ENCODE data around the gene RBM44. TPM values are rescaled to one million over a fixed set of nuclear protein-coding genes. Genes with fewer than 3 reads are reported as not detected.
A peak's percentile ranks its signal among the peaks of the same experiment; 100 is the strongest.

The RBM44 gene
- total and polyA plus RNA-seq, 3 experiments from 2014 or later: 0.07 to 0.63 (median 0.33) TPM

GRCh38 chr2:237816531-237816930 lies 18.0 kb downstream of the RBM44 start:
- Mint-ChIP-seq H3K4me3 (no peak overlapping the region), H3K4me1 (no peaks in the 10 kb centered on the region), H3K36me3 (peaks cover 0 to 9% (median 0%) of the 10 kb centered on the region in 3 donors), H3K27me3 (no peaks in the 10 kb centered on the region), H3K27ac (no peak overlapping the region), H3K9me3 (no peaks in the 10 kb centered on the region)
- DNase-seq: no peak
- Histone ChIP-seq H3K4me1 (ENCODE audit: insufficient read depth, low read length) (no peaks in the 10 kb centered on the region), H3K4me3 (ENCODE audit: low read length) (no peak overlapping the region), H3K36me3 (ENCODE audit: insufficient read depth, low read length) (no peaks in the 10 kb centered on the region), H3K9me3 (ENCODE audit: low read length) (no peaks in the 10 kb centered on the region), H3K27me3 (ENCODE audit: insufficient read depth, low read length, poor library complexity, severe bottlenecking) (no peaks in the 10 kb centered on the region), H3K27ac (ENCODE audit: low read depth, low read length) (no peak overlapping the region)
- ChIA-PET CTCF (no interaction called here), POLR2A (no interaction called here)

GRCh38 chr2:237818066-237818473 lies 19.5 kb downstream of the RBM44 start:
- POLR2A ChIA-PET: no interaction called here
- H3K4me3 Mint-ChIP-seq: no peak overlapping the region

GRCh38 chr2:237819231-237819630 lies 20.7 kb downstream of the RBM44 start:
- Histone ChIP-seq H3K4me1 (ENCODE audit: insufficient read depth, low read length) (no peaks in the 10 kb centered on the region), H3K36me3 (ENCODE audit: insufficient read depth, low read length) (no peaks in the 10 kb centered on the region), H3K4me3 (ENCODE audit: low read length) (no peak overlapping the region), H3K27ac (ENCODE audit: low read depth, low read length) (no peak overlapping the region), H3K9me3 (ENCODE audit: low read length) (no peaks in the 10 kb centered on the region), H3K27me3 (ENCODE audit: insufficient read depth, low read length, poor library complexity, severe bottlenecking) (no peaks in the 10 kb centered on the region)
- Mint-ChIP-seq H3K27ac (no peak overlapping the region), H3K27me3 (no peaks in the 10 kb centered on the region), H3K9me3 (no peaks in the 10 kb centered on the region), H3K4me3 (no peak overlapping the region), H3K36me3 (peaks cover 0 to 9% (median 0%) of the 10 kb centered on the region in 3 donors), H3K4me1 (no peaks in the 10 kb centered on the region)
- ChIA-PET POLR2A (no interaction called here), CTCF (no interaction called here)
- DNase-seq: no peak

More at GRCh38 chr2:237818066-237818473, 19.5 kb downstream of the RBM44 start:
- Histone ChIP-seq H3K36me3 (ENCODE audit: insufficient read depth, low read length) (no peaks in the 10 kb centered on the region), H3K4me3 (ENCODE audit: low read length) (no peak overlapping the region), H3K4me1 (ENCODE audit: insufficient read depth, low read length) (no peaks in the 10 kb centered on the region), H3K27me3 (ENCODE audit: insufficient read depth, low read length, poor library complexity, severe bottlenecking) (no peaks in the 10 kb centered on the region), H3K27ac (ENCODE audit: low read depth, low read length) (no peak overlapping the region), H3K9me3 (ENCODE audit: low read length) (no peaks in the 10 kb centered on the region)
- DNase-seq: no peak
- Mint-ChIP-seq H3K4me1 (no peaks in the 10 kb centered on the region), H3K9me3 (no peaks in the 10 kb centered on the region), H3K36me3 (peaks cover 0 to 9% (median 0%) of the 10 kb centered on the region in 3 donors), H3K27ac (no peak overlapping the region), H3K27me3 (no peaks in the 10 kb centered on the region)
- CTCF ChIA-PET: no interaction called here

GRCh38 chr2:237820421-237820820 lies 21.8 kb downstream of the RBM44 start:
- H3K36me3 Mint-ChIP-seq: peaks cover 0 to 9% (median 0%) of the 10 kb centered on the region in 3 donors
- Histone ChIP-seq H3K9me3 (ENCODE audit: low read length) (no peaks in the 10 kb centered on the region), H3K4me3 (ENCODE audit: low read length) (no peak overlapping the region), H3K36me3 (ENCODE audit: insufficient read depth, low read length) (no peaks in the 10 kb centered on the region), H3K27ac (ENCODE audit: low read depth, low read length) (no peak overlapping the region), H3K27me3 (ENCODE audit: insufficient read depth, low read length, poor library complexity, severe bottlenecking) (no peaks in the 10 kb centered on the region), H3K4me1 (ENCODE audit: insufficient read depth, low read length) (no peaks in the 10 kb centered on the region)
- ChIA-PET CTCF (no interaction called here), POLR2A (no interaction called here)
- H3K27ac Mint-ChIP-seq: peak overlapping the region in 1 of 8 donors; percentile 26
- H3K27me3 Mint-ChIP-seq: peaks cover 0 to 2% of the 10 kb centered on the region in 2 donors
- no peaks in the 10 kb centered on the region for H3K9me3 Mint-ChIP-seq
- DNase-seq: no peak
- no peaks in the 10 kb centered on the region for H3K4me1 Mint-ChIP-seq
- no peak overlapping the region for H3K4me3 Mint-ChIP-seq

GRCh38 chr2:237823544-237823943 lies 25.0 kb downstream of the RBM44 start:
- no peaks in the 10 kb centered on the region for H3K4me1 ChIP-seq (ENCODE audit: insufficient read depth, low read length)
- Mint-ChIP-seq H3K4me3 (no peak overlapping the region), H3K9me3 (no peaks in the 10 kb centered on the region), H3K27me3 (peaks cover 0 to 2% of the 10 kb centered on the region in 2 donors), H3K4me1 (no peaks in the 10 kb centered on the region), H3K36me3 (peaks cover 0 to 3% (median 0%) of the 10 kb centered on the region in 3 donors), H3K27ac (no peak overlapping the region)
- H3K36me3 ChIP-seq (ENCODE audit: insufficient read depth, low read length): no peaks in the 10 kb centered on the region
- ChIA-PET POLR2A (no interaction called here), CTCF (no interaction called here)
- DNase-seq: no peak
- no peaks in the 10 kb centered on the region for H3K27me3 ChIP-seq (ENCODE audit: insufficient read depth, low read length, poor library complexity, severe bottlenecking)
- no peaks in the 10 kb centered on the region for H3K9me3 ChIP-seq (ENCODE audit: low read length)
- H3K4me3 ChIP-seq (ENCODE audit: low read length): no peak overlapping the region
- no peak overlapping the region for H3K27ac ChIP-seq (ENCODE audit: low read depth, low read length)

GRCh38 chr2:237824085-237824484 lies 25.5 kb downstream of the RBM44 start:
- Mint-ChIP-seq H3K4me1 (no peaks in the 10 kb centered on the region), H3K27me3 (peaks cover 0 to 2% of the 10 kb centered on the region in 2 donors), H3K36me3 (peaks cover 0 to 3% (median 0%) of the 10 kb centered on the region in 3 donors), H3K9me3 (no peaks in the 10 kb centered on the region), H3K27ac (no peak overlapping the region), H3K4me3 (no peak overlapping the region)
- no peaks in the 10 kb centered on the region for H3K4me1 ChIP-seq (ENCODE audit: insufficient read depth, low read length)
- H3K4me3 ChIP-seq (ENCODE audit: low read length): no peak overlapping the region
- CTCF ChIA-PET: no interaction called here
- H3K27ac ChIP-seq (ENCODE audit: low read depth, low read length): no peak overlapping the region
- POLR2A ChIA-PET: no interaction called here
- H3K9me3 ChIP-seq (ENCODE audit: low read length): no peaks in the 10 kb centered on the region
- no peaks in the 10 kb centered on the region for H3K36me3 ChIP-seq (ENCODE audit: insufficient read depth, low read length)
- DNase-seq: no peak
- no peaks in the 10 kb centered on the region for H3K27me3 ChIP-seq (ENCODE audit: insufficient read depth, low read length, poor library complexity, severe bottlenecking)

- no peaks in the 10 kb centered on the region for H3K27me3 ChIP-seq (ENCODE audit: insufficient read depth, low read length, poor library complexity, severe bottlenecking)
- H3K4me1 Mint-ChIP-seq: no peaks in the 10 kb centered on the region
- H3K4me1 ChIP-seq (ENCODE audit: insufficient read depth, low read length): no peaks in the 10 kb centered on the region
- H3K27ac Mint-ChIP-seq: no peak overlapping the region
- H3K36me3 Mint-ChIP-seq: peaks cover 0 to 2% (median 0%) of the 10 kb centered on the region in 3 donors
- H3K9me3 Mint-ChIP-seq: no peaks in the 10 kb centered on the region
- H3K36me3 ChIP-seq (ENCODE audit: insufficient read depth, low read length): no peaks in the 10 kb centered on the region
- no peak for DNase-seq
- H3K4me3 Mint-ChIP-seq: no peak overlapping the region
- H3K27ac ChIP-seq (ENCODE audit: low read depth, low read length): no peak overlapping the region
- no peak overlapping the region for H3K4me3 ChIP-seq (ENCODE audit: low read length)
- no peaks in the 10 kb centered on the region for H3K9me3 ChIP-seq (ENCODE audit: low read length)
- ChIA-PET CTCF (interaction anchor here (1.4 kb wide), 1 partner anchor 8 kb away, joined by 3 read pairs; no protein-coding TSS in a partner anchor), POLR2A (no interaction called here)
- H3K27me3 Mint-ChIP-seq: peaks cover 0 to 5% of the 10 kb centered on the region in 2 donors
These were observed 28.9 kb downstream of the RBM44 start for GRCh38 chr2:237827421-237827987.

- Histone ChIP-seq H3K36me3 (ENCODE audit: insufficient read depth, low read length) (no peaks in the 10 kb centered on the region), H3K4me1 (ENCODE audit: insufficient read depth, low read length) (no peaks in the 10 kb centered on the region), H3K27ac (ENCODE audit: low read depth, low read length) (no peak overlapping the region), H3K9me3 (ENCODE audit: low read length) (no peaks in the 10 kb centered on the region), H3K4me3 (ENCODE audit: low read length) (no peak overlapping the region), H3K27me3 (ENCODE audit: insufficient read depth, low read length, poor library complexity, severe bottlenecking) (no peaks in the 10 kb centered on the region)
- CTCF ChIA-PET: no interaction called here
- H3K4me1 Mint-ChIP-seq: no peaks in the 10 kb centered on the region
- no peak for DNase-seq
- H3K9me3 Mint-ChIP-seq: no peaks in the 10 kb centered on the region
- H3K4me3 Mint-ChIP-seq: no peak overlapping the region
- no peak overlapping the region for H3K27ac Mint-ChIP-seq
- POLR2A ChIA-PET: no interaction called here
- H3K27me3 Mint-ChIP-seq: peaks cover 0 to 3% of the 10 kb centered on the region in 2 donors
- peaks cover 3 to 9% (median 6%) of the 10 kb centered on the region in 3 donors for H3K36me3 Mint-ChIP-seq
These were observed 31.9 kb downstream of the RBM44 start for GRCh38 chr2:237830522-237830921.

All from CD8-positive, alpha-beta memory T cell (primary cell).